Activated CD4-positive, alpha-beta T cell treated with anti-CD3 and anti-CD28 coated beads, Interleukin-2, amount 50 U/mL, for 24 hours (primary cell): Measurements from ENCODE around the gene LEMD1.

ENCODE experiments used
- DNase-seq, 2 donors: peaks; one replicate each; pipeline ENCODE4 v3.0.0-alpha.2; 2020; ENCODE audit warnings: low read depth in 1 of 2, low spot score in 1 of 2

Gene LEMD1

DNA sequence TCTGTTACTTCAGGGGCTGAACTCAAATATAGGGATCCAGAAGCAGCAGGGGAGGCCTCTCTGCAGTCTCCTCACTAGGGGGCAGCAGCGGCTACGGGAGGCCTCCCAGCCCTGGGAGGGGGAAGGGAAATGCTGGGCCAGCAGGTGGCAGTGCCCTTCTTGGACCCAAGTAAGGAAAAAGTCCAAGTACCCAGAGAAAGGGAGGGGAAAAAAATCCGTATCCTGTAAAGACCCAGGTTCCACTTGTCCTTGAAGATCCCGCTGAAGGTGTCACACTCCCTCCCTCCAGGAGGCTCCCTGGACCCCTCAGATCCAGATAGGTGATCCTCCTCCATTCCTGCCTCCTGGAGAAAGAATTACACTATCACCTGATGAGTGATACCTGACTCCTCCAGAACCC lies 86.2 kb downstream of the LEMD1 start:
- DNase-seq = peak; percentile 54 to 65

DNA sequence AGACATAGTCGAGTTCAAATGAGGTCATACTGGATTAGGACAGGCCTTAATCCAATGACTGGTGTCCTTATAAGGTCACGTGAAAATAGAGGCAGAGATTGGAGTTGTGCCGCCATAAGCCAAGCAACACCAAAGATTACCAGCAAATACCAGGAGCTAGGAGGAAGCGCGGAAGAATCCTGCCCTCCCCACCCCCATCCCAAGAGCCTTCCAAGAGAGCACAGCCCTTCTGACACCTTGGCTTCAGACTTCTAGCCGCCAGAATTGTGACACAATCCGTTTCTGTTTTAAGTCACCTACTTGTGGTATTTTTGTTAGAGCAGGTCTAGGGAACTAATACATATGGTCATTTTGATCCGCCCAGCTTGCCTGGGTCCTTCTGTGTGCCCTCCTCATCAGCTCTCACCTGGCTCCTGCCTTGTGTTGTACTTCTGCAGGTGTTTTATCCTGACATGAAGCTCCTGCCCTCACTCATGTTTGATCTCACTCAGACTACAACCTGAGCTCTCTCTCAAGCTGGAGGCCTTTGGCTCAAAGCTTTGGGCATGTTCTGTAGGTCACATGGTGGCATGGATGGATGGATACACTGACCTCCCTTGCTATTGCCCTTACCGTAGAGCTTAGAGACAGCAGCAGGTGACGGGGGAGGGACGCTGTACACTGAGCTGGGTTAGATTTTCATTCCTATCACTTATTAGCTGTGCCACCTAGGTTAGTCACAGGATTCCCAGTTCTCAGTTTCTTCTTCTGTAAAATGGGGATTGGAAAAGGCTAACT lies 89.7 kb downstream of the LEMD1 start:
- no peak for DNase-seq
